AG04449 (cell line): ENCODE data around the gene TNFRSF17.
"Not testable (repeated sequence)": the region's sequence is repeated elsewhere in the genome, so short reads cannot be mapped to it uniquely, and the experiment has no call there.

Experiments used
- CTCF ChIA-PET: fragments of 350-600 bp; formaldehyde crosslinking; extraction: SDS; loops from one replicate; lab custom pipeline; 2021; ENCODE audit warnings: antibody characterized with exemption; lab: Yijun Ruan, JAX
- POLR2A ChIA-PET: fragments of 400-600, 350-600 bp; formaldehyde crosslinking; extraction: SDS; loops from one replicate; lab custom pipeline; 2020; ENCODE audit warnings: antibody characterized with exemption, inconsistent platforms; lab: Yijun Ruan, JAX
- DNase-seq: peaks from one replicate; pipeline ENCODE4 v3.0.0-alpha.2; 2010; ENCODE audit warnings: low read depth, low spot score
- H3K4me3 ChIP-seq: 2 replicates; pipeline ENCODE4 v1.5.1; 2011; ENCODE audit warnings: low read depth, mild to moderate bottlenecking, control low read depth, low read length
- CTCF ChIP-seq: IDR thresholded peaks from one replicate; pipeline ENCODE4 v1.5.1; 2011; ENCODE audit warnings: mild to moderate bottlenecking, moderate library complexity, low read length, control low read depth, inconsistent platforms; ENCODE audit not compliant: insufficient read depth; ENCODE audit errors: missing control alignments

Gene TNFRSF17

GRCh38 chr16:11957591-11958395 is 7.2 kb upstream of the TNFRSF17 start:
- no peak for TF ChIP-seq CTCF
- ChIA-PET CTCF (interaction anchor here (1.7 to 2.9 kb wide), 2 partner anchors 110 to 138 kb away, joined by 3 to 13 read pairs; no protein-coding TSS in a partner anchor), POLR2A (interaction anchor here (0.6 to 1.0 kb wide), 2 partner anchors 28 to 60 kb away, joined by 4 to 5 read pairs; no protein-coding TSS in a partner anchor)
- H3K4me3 ChIP-seq = no peak overlapping the region
- DNase-seq = no peak

- DNase-seq, POLR2A ChIA-PET, H3K4me3 ChIP-seq: not testable (repeated sequence)
- CTCF ChIA-PET = interaction anchor here (2.6 kb wide), 1 partner anchor 106 kb away, joined by 11 read pairs; no protein-coding TSS in a partner anchor
These were observed 2.6 kb upstream of the TNFRSF17 start for GRCh38 chr16:11962457-11962856.

- CTCF ChIA-PET = interaction anchor here (2.6 kb wide), 1 partner anchor 105 kb away, joined by 11 read pairs; no protein-coding TSS in a partner anchor
- H3K4me3 ChIP-seq, DNase-seq, POLR2A ChIA-PET: not testable (repeated sequence)
These were observed 2.0 kb upstream of the TNFRSF17 start for GRCh38 chr16:11962978-11963377.

GRCh38 chr16:11963706-11964105 is 1.3 kb upstream of the TNFRSF17 start:
- DNase-seq = no peak
- ChIA-PET POLR2A (no interaction called here), CTCF (interaction anchor here (0.8 to 2.6 kb wide), 2 partner anchors 9 to 105 kb away, joined by 4 to 11 read pairs; no protein-coding TSS in a partner anchor)
- no peak for TF ChIP-seq CTCF
- H3K4me3 ChIP-seq = no peak overlapping the region

- ChIA-PET CTCF (no interaction called here), POLR2A (no interaction called here)
- no peak overlapping the region for H3K4me3 ChIP-seq
- DNase-seq = no peak
- TF ChIP-seq CTCF = no peak
These were observed 1.2 kb downstream of the TNFRSF17 start for GRCh38 chr16:11966173-11966572.

GRCh38 chr16:11967195-11967911 is 2.3 kb downstream of the TNFRSF17 start:
- TF ChIP-seq CTCF = no peak
- POLR2A ChIA-PET = no interaction called here
- H3K4me3 ChIP-seq = no peak overlapping the region
- CTCF ChIA-PET = no interaction called here
- no peak for DNase-seq

- CTCF ChIA-PET = interaction anchor here (1.2 kb wide), 1 partner anchor 99 kb away, joined by 4 read pairs; no protein-coding TSS in a partner anchor
- POLR2A ChIA-PET = no interaction called here
These were observed 3.6 kb downstream of the TNFRSF17 start for GRCh38 chr16:11968577-11968976.

GRCh38 chr16:11970292-11970691 is 5.3 kb downstream of the TNFRSF17 start:
- H3K4me3 ChIP-seq, DNase-seq, POLR2A ChIA-PET: not testable (repeated sequence)
- CTCF ChIA-PET = interaction anchor here (0.7 to 1.1 kb wide), 3 partner anchors 98 to 125 kb away, joined by 3 read pairs; no protein-coding TSS in a partner anchor

More at GRCh38 chr16:11968577-11968976, 3.6 kb downstream of the TNFRSF17 start:
- H3K4me3 ChIP-seq = no peak overlapping the region
- no peak for TF ChIP-seq CTCF
- no peak for DNase-seq
